Esophagus squamous epithelium (tissue), 4 donors: Measurements from ENCODE around the gene RPGR.

Experiments used
- POLR2A ChIP-seq, 4 donors: fragments of 450-650 bp; IDR thresholded peaks; one replicate each; pipeline ENCODE4 v1.6.1; 2017; ENCODE audit warnings: antibody characterized with exemption in 4 of 4, mild to moderate bottlenecking in 4 of 4, moderate library complexity in 3 of 4
- TF ChIP-seq, protein P1 (sequence below), 6 experiments: fragments of 450-650 bp in 4 of 6; fragments of 200-600 bp in 2 of 6; sonication (generic) in 2 of 6; IDR thresholded peaks; one replicate each; pipeline ENCODE4 v1.5.1; 2016 to 2019; ENCODE audit warnings: antibody characterized with exemption in 6 of 6, mild to moderate bottlenecking in 4 of 6, moderate library complexity in 4 of 6

DNA sequence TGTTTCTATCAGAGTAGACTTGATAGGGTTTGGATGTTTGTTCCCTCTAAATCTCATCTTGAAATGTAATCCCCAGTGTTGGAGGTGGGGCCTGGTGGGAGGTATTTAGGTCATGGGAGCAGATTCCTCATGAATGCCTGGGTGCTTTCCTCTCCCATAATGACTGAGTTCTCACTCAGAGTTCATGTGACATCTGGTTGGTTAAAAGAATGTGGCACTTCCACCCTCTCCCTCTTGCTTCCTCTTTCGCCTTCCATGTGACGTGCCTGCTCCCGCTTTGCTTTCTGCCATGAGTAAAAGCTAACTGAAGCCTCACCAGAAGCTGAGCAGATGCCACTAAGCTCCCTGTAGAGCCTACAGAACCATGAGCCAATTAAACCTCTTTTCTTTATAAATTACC is 59.3 kb downstream of the RPGR start:
- TF ChIP-seq, protein P1, sequence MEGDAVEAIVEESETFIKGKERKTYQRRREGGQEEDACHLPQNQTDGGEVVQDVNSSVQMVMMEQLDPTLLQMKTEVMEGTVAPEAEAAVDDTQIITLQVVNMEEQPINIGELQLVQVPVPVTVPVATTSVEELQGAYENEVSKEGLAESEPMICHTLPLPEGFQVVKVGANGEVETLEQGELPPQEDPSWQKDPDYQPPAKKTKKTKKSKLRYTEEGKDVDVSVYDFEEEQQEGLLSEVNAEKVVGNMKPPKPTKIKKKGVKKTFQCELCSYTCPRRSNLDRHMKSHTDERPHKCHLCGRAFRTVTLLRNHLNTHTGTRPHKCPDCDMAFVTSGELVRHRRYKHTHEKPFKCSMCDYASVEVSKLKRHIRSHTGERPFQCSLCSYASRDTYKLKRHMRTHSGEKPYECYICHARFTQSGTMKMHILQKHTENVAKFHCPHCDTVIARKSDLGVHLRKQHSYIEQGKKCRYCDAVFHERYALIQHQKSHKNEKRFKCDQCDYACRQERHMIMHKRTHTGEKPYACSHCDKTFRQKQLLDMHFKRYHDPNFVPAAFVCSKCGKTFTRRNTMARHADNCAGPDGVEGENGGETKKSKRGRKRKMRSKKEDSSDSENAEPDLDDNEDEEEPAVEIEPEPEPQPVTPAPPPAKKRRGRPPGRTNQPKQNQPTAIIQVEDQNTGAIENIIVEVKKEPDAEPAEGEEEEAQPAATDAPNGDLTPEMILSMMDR (IDR thresholded peaks at IDR 0.05), result no peak
- no peak for TF ChIP-seq POLR2A (IDR thresholded peaks at IDR 0.05)
